ENCODE measurements around the gene CHMP5.

DNA sequence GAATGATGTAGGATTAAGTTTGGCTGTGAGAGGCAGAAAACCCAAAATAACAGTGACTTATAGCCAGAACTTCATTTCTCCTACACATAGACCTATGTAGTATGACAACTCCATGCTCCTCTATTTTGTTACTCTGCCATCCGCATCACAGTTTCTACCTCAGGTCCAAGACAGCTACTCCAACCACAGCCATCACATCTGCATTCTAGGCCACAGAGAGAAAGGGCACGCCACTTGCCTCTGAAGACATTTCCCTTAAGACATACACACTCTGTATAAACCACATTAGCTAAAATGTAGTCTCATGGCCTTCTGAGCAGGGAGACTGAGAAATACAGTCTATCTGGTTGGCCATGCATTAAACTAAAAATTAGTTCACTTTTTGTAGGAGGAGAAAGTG lies 14.9 kb upstream of the CHMP5 start:
- TF ChIP-seq, protein P1, sequence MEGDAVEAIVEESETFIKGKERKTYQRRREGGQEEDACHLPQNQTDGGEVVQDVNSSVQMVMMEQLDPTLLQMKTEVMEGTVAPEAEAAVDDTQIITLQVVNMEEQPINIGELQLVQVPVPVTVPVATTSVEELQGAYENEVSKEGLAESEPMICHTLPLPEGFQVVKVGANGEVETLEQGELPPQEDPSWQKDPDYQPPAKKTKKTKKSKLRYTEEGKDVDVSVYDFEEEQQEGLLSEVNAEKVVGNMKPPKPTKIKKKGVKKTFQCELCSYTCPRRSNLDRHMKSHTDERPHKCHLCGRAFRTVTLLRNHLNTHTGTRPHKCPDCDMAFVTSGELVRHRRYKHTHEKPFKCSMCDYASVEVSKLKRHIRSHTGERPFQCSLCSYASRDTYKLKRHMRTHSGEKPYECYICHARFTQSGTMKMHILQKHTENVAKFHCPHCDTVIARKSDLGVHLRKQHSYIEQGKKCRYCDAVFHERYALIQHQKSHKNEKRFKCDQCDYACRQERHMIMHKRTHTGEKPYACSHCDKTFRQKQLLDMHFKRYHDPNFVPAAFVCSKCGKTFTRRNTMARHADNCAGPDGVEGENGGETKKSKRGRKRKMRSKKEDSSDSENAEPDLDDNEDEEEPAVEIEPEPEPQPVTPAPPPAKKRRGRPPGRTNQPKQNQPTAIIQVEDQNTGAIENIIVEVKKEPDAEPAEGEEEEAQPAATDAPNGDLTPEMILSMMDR (conservative IDR thresholded peaks at IDR 0.05) = no peak
- no peak for TF ChIP-seq EZH2 (IDR thresholded peaks at IDR 0.05; ENCODE audit: low read depth)

Data from PC-9 (cell line).